ENCODE data around the gene GNAT1. TPM values are rescaled to one million over a fixed set of nuclear protein-coding genes. Genes with fewer than 3 reads are reported as not detected.

GNAT1 gene
- total RNA-seq, 1 experiment from 2014 or later: not detected

DNA sequence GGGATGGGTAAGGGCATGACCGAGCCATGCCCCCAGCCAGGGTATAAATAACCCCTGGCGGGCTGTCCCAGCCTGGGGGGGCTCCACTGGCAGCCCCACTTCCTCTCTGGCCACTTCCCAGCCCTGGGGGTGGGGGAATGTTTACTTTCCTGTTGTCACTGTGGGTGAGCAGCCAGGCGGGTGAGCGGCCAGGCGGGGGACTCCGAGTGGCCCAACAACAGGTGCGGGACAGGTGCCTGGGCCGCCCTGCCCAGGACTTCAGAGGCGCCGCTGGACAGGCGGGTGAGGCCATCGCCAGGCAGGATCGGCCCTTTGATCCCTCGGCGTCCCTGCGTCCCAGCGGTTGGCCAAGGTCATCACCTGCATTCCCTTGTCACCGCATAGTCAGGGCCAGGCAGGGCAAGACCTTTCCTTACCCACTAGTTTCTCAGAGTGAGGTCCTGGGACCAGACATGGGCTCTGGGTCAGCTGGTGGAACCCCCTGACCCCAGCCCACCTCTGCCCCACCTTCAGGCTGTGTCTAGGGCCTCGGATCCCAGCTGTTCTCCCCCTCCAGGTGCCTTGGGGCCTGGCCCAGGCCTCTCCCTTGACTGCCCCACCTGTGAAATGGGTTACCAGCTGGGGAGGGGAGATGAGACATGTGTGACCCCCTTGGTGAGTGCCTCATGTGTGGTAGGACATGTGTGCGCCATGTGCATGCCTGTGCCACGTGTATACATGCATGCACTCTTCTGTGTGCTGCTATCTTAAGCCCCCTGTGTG is 19.7 kb upstream of the GNAT1 start:
- no peak overlapping the region for H3K18ac ChIP-seq (ENCODE audit: insufficient read length, low read depth, low read length)
- H3K9ac ChIP-seq (ENCODE audit: extremely low read depth, insufficient read length, low read length): no peak overlapping the region
- no peak overlapping the region for H3K4me3 Mint-ChIP-seq
- H2BK120ac ChIP-seq (ENCODE audit: low read depth, low read length, poor library complexity, severe bottlenecking): no peak overlapping the region
- no peaks in the 10 kb centered on the region for H3K79me2 ChIP-seq (ENCODE audit: insufficient read depth, low read length)
- no peaks in the 10 kb centered on the region for H3K27me3 Mint-ChIP-seq (ENCODE audit: low read depth)
- H3K36me3 Mint-ChIP-seq (ENCODE audit: insufficient read depth in 1 of 3, low read depth in 3 of 3): peaks cover 7 to 24% (median 10%) of the 10 kb centered on the region in 3 experiments
- DNase-seq: no peak
- no peaks in the 10 kb centered on the region for H4K20me1 ChIP-seq (ENCODE audit: control insufficient read depth, insufficient read depth, insufficient read length)
- H3K23me2 ChIP-seq (ENCODE audit: insufficient read length, low read depth, low read length, poor library complexity, severe bottlenecking): no peaks in the 10 kb centered on the region
- H2BK12ac ChIP-seq (ENCODE audit: insufficient read length, low read depth, low read length): no peak overlapping the region
- no peak overlapping the region for H4K8ac ChIP-seq (replicated peaks; ENCODE audit: insufficient read length, low read depth, low read length)
- no peaks in the 10 kb centered on the region for H3K79me1 ChIP-seq (ENCODE audit: insufficient read depth, low read depth, low read length, poor library complexity, severe bottlenecking)
- H3K4me2 ChIP-seq (ENCODE audit: insufficient read depth, insufficient read length, low read length): no peak overlapping the region
- no peak overlapping the region for H3K4ac ChIP-seq (ENCODE audit: low read depth, low read length)
- no peaks in the 10 kb centered on the region for H3K27me3 ChIP-seq (ENCODE audit: insufficient read depth, low read length)
- no peak overlapping the region for H2AFZ ChIP-seq (ENCODE audit: low read length)
- no peak overlapping the region for H2BK15ac ChIP-seq (ENCODE audit: low read depth, low read length)
- H4K91ac ChIP-seq (ENCODE audit: insufficient read length, low read depth, low read length): no peak overlapping the region
- no peaks in the 10 kb centered on the region for H3K4me1 ChIP-seq (ENCODE audit: insufficient read depth, low read length)
- H2AK5ac ChIP-seq (ENCODE audit: insufficient read length, low read length): no peak overlapping the region
- H3T11ph ChIP-seq (ENCODE audit: low read length): no peak overlapping the region
- H3K9me3 ChIP-seq (ENCODE audit: control insufficient read depth, low read depth, low read length): no peaks in the 10 kb centered on the region
- H4K5ac ChIP-seq (ENCODE audit: insufficient read length, low read depth, low read length): no peak overlapping the region
- TF ChIP-seq, protein P1, sequence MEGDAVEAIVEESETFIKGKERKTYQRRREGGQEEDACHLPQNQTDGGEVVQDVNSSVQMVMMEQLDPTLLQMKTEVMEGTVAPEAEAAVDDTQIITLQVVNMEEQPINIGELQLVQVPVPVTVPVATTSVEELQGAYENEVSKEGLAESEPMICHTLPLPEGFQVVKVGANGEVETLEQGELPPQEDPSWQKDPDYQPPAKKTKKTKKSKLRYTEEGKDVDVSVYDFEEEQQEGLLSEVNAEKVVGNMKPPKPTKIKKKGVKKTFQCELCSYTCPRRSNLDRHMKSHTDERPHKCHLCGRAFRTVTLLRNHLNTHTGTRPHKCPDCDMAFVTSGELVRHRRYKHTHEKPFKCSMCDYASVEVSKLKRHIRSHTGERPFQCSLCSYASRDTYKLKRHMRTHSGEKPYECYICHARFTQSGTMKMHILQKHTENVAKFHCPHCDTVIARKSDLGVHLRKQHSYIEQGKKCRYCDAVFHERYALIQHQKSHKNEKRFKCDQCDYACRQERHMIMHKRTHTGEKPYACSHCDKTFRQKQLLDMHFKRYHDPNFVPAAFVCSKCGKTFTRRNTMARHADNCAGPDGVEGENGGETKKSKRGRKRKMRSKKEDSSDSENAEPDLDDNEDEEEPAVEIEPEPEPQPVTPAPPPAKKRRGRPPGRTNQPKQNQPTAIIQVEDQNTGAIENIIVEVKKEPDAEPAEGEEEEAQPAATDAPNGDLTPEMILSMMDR (conservative IDR thresholded peaks at IDR 0.05): no peak
- WGBS (ENCODE audit: extremely low coverage, insufficient read length, low lambda C conversion rate): no CpG with 5 or more reads among the region's 21 CpGs
- no peaks in the 10 kb centered on the region for H3K9me3 Mint-ChIP-seq
- H2BK20ac ChIP-seq (ENCODE audit: low read depth, low read length, poor library complexity, severe bottlenecking): no peak overlapping the region
- H3K4me1 Mint-ChIP-seq: peaks cover 18 to 31% of the 10 kb centered on the region in 2 experiments
- H2BK5ac ChIP-seq (ENCODE audit: insufficient read length, low read length): no peak overlapping the region
- H3K14ac ChIP-seq (ENCODE audit: insufficient read depth, low read length): no peak overlapping the region
- H3K23ac ChIP-seq (ENCODE audit: insufficient read length, low read depth, low read length): no peak overlapping the region
- no peak overlapping the region for H3K27ac Mint-ChIP-seq
- no peak overlapping the region for H3K27ac ChIP-seq (ENCODE audit: insufficient read length, low read depth, low read length)
- no peak overlapping the region for H3K56ac ChIP-seq (ENCODE audit: insufficient read length, low read depth, low read length)
